Erythroblast (primary cell): Measurements from ENCODE around the gene TNIK.

Experiments
- GATA1 ChIP-seq: IDR thresholded peaks from 2 replicates; pipeline ENCODE4 v1.6.1; 2011; ENCODE audit warnings: low read depth, mild to moderate bottlenecking, control low read depth, low read length, moderate library complexity
- POLR2A ChIP-seq: IDR thresholded peaks from 2 replicates; pipeline ENCODE4 v1.6.1; 2011; ENCODE audit warnings: mild to moderate bottlenecking, low read length

DNA sequence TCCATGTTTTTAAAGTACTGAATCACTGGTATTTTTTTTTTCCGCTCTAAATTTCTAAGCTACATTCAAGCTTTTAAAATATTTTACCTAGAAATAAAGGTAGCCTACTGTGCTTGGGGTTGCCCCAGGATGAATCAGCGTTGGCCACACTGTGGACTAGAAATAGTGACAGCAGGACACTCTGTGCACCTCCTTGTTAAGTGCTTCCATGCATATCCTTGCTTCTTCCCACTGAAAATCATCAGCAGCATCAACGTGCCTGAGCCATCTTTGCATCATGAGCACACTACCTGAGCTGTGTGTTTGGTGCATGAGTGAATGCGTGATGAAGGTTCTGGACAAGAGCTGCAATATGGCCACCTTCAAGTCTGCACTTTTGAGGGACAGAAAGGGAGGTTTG, 291.7 kb downstream of the TNIK start:
- TF ChIP-seq POLR2A (no peak), GATA1 (no peak)
